Measurements from ENCODE around the gene MACROD1. TPM values are rescaled to one million over a fixed set of nuclear protein-coding genes. Genes with fewer than 3 reads are reported as not detected.

MACROD1 gene
- total and polyA plus RNA-seq, 2 experiments from 2014 or later: 21.2 to 29.8 TPM

DNA sequence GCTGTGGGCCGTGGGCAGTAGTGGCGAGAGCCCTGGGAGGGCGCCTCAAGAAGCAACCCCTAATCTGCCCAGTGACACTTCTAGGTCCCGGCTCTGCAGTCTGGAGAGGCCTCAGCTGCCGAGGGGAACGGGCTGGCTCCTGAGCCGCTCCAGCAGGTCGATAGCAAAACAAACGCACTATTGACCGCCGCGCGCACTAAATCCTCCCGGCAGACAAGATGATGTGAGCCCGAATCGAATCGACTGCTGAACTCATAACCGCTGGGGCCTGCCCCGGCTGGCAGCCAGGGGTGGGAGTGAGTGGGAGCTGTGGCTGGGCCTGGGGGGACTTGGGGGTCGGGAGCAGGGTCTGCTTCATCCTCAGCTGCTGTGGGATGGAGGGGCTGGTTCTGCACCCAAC is 94.1 kb downstream of the MACROD1 start:
- Histone ChIP-seq H3K9me2 (replicated peaks; ENCODE audit: insufficient read depth) (no peaks in the 10 kb centered on the region), H4K20me1 (ENCODE audit: insufficient read depth, poor library complexity, severe bottlenecking) (no peaks in the 10 kb centered on the region), H3K4me3 (no peak overlapping the region), H3K36me3 (replicated peaks; ENCODE audit: insufficient read depth, low read depth) (no peaks in the 10 kb centered on the region), H3K9me3 (ENCODE audit: low read depth) (no peaks in the 10 kb centered on the region), H3K27me3 (no peaks in the 10 kb centered on the region), H3K27ac (no peak overlapping the region), H3K4me1 (ENCODE audit: insufficient read depth) (peaks cover 40% of the 10 kb centered on the region), H3K4me2 (no peak overlapping the region), H2AFZ (no peak overlapping the region), H3K79me2 (no peaks in the 10 kb centered on the region)
- 86% methylated on average over 20 of the region's 20 CpGs for WGBS (ENCODE audit: low lambda C conversion rate, missing lambda C conversion rate)
- TF ChIP-seq, protein P1, sequence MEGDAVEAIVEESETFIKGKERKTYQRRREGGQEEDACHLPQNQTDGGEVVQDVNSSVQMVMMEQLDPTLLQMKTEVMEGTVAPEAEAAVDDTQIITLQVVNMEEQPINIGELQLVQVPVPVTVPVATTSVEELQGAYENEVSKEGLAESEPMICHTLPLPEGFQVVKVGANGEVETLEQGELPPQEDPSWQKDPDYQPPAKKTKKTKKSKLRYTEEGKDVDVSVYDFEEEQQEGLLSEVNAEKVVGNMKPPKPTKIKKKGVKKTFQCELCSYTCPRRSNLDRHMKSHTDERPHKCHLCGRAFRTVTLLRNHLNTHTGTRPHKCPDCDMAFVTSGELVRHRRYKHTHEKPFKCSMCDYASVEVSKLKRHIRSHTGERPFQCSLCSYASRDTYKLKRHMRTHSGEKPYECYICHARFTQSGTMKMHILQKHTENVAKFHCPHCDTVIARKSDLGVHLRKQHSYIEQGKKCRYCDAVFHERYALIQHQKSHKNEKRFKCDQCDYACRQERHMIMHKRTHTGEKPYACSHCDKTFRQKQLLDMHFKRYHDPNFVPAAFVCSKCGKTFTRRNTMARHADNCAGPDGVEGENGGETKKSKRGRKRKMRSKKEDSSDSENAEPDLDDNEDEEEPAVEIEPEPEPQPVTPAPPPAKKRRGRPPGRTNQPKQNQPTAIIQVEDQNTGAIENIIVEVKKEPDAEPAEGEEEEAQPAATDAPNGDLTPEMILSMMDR (IDR thresholded peaks at IDR 0.05; ENCODE audit: poor library complexity): no peak
- no peak for TF ChIP-seq EZH2 (IDR thresholded peaks at IDR 0.05; ENCODE audit: borderline replicate concordance)
- DNase-seq (ENCODE audit: low spot score): no peak

- no peaks in the 10 kb centered on the region for H3K9me3 ChIP-seq (ENCODE audit: low read depth)
- DNase-seq (ENCODE audit: low spot score): peak; percentile 66
- TF ChIP-seq EZH2phosphoT487 (IDR thresholded peaks at IDR 0.05; ENCODE audit: low read depth, severe bottlenecking, unreplicated experiment) (no peak), EZH2 (IDR thresholded peaks at IDR 0.05; ENCODE audit: borderline replicate concordance) (no peak)
- TF ChIP-seq, protein P1 (IDR thresholded peaks at IDR 0.05; ENCODE audit: poor library complexity): no peak
These were observed 95.6 kb downstream of the MACROD1 start for GRCh38 chr11:64070314-64070681.

DNA sequence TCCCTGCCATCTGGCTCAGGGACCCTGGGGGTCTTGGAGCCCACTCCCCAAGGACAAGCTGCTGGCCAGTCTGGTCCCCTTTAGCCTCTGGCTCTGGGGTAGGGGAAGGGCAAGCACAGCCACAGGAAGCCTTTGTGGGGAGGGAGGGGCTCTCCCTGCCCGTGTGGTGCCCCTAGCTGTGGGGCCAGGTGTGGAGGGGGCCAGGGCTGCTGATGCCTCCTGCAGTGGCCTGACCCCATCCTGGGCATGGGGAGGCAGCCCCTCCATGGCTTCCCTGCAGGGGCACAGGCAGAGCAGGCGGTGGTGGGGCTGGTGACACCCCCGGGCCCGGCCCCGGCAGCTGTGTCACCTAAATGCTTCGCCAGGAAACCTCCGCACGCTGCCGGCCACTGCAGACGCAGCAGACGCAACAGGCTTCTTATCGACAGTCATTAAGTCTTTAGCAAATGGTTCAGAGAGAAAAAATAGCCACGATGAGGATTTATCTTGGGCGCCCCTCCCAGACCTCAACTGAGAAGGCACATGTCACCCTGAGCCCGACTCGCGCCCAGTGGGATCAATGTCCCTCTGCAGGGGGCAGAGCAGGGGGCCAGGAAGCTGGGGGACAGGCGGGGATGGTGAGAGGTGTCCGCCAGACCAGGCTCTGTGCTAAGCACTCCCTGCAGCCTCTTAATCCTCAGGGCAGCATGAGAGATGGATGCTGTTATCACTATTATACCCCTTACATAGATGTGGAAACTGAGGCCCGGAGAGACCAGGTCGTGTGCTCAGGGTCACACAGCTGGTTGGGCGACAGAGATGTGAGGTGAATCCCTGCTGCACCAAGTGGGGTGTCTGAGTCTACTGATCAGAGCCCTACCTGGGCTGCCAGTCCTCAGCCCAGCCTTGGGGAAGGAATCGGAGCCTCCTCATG is 96.3 kb downstream of the MACROD1 start:
- Histone ChIP-seq H3K27ac (peak overlapping the region; percentile 61), H3K4me3 (no peak overlapping the region), H3K27me3 (no peaks in the 10 kb centered on the region), H4K20me1 (ENCODE audit: insufficient read depth, poor library complexity, severe bottlenecking) (no peaks in the 10 kb centered on the region), H3K36me3 (replicated peaks; ENCODE audit: insufficient read depth, low read depth) (no peaks in the 10 kb centered on the region), H3K9me2 (replicated peaks; ENCODE audit: insufficient read depth) (no peaks in the 10 kb centered on the region), H2AFZ (no peak overlapping the region), H3K9me3 (ENCODE audit: low read depth) (no peaks in the 10 kb centered on the region), H3K79me2 (no peaks in the 10 kb centered on the region), H3K4me2 (peak overlapping the region; percentile 39), H3K4me1 (ENCODE audit: insufficient read depth) (peaks cover 40% of the 10 kb centered on the region)
- no peak for DNase-seq (ENCODE audit: low spot score)
- 73% methylated on average over 23 of the region's 23 CpGs for WGBS (ENCODE audit: low lambda C conversion rate, missing lambda C conversion rate)
- TF ChIP-seq EZH2phosphoT487 (IDR thresholded peaks at IDR 0.05; ENCODE audit: low read depth, severe bottlenecking, unreplicated experiment) (no peak), EZH2 (IDR thresholded peaks at IDR 0.05; ENCODE audit: borderline replicate concordance) (no peak)
- TF ChIP-seq, protein P1 (IDR thresholded peaks at IDR 0.05; ENCODE audit: poor library complexity): no peak

More at GRCh38 chr11:64070314-64070681, 95.6 kb downstream of the MACROD1 start:
- Histone ChIP-seq H3K36me3 (replicated peaks; ENCODE audit: insufficient read depth, low read depth) (no peaks in the 10 kb centered on the region), H3K9me2 (replicated peaks; ENCODE audit: insufficient read depth) (no peaks in the 10 kb centered on the region), H3K4me2 (peak overlapping the region; percentile 39), H3K4me3 (no peak overlapping the region), H2AFZ (no peak overlapping the region), H3K27ac (peak overlapping the region; percentile 61), H3K4me1 (ENCODE audit: insufficient read depth) (peaks cover 40% of the 10 kb centered on the region), H4K20me1 (ENCODE audit: insufficient read depth, poor library complexity, severe bottlenecking) (no peaks in the 10 kb centered on the region), H3K27me3 (no peaks in the 10 kb centered on the region), H3K79me2 (no peaks in the 10 kb centered on the region)
- 29% methylated on average over 12 of the region's 12 CpGs for WGBS (ENCODE audit: low lambda C conversion rate, missing lambda C conversion rate)

All from hepatocyte (in vitro differentiated cells).